SH-SY5Y (cell line): ENCODE data around the gene TEAD1.

Experiments used
- GATA2 ChIP-seq: IDR thresholded peaks from 2 replicates; pipeline ENCODE4 v1.6.1; 2011; ENCODE audit warnings: mild to moderate bottlenecking, low read depth, low read length
- GATA3 ChIP-seq: IDR thresholded peaks from 2 replicates; pipeline ENCODE4 v1.6.1; 2011; ENCODE audit warnings: low read depth, mild to moderate bottlenecking, low read length, moderate library complexity

TEAD1 gene

GRCh38 chr11:12793065-12793464 is 118.8 kb downstream of the TEAD1 start:
- TF ChIP-seq GATA2 (no peak), GATA3 (no peak)

- TF ChIP-seq GATA2 (no peak), GATA3 (no peak)
Measured at GRCh38 chr11:12793506-12793905, 119.3 kb downstream of the TEAD1 start.

DNA sequence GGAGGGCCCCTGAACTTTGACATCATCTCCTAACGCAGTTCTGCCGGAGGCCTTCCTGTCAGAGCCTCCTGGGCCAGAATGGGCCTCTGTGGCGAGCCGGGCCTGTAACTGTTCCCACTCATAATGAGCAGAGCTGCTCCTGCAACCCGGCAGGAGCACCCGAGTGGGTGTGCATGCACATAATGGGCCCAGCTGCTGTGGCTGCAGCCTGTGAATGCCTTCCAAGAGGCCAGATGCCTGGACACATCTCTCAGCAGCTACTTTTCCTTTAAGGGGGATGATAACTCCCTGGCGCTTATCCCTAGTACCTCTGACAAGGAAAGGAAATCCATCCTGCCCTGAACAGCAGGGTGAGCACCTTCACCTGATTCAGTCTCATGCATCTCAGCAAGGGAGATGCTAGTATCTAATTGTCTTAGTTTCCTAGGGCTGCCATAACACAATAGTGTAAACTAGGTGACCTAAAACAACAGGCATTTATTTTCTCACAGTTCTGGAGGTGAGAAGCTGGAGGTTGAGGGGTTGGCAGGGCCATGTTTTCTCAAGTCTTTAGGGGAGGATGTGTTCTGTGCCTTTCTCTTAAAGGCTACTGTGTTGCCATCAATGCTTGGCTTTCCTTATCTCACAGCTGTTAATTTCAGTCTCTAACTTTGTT is 120.5 kb downstream of the TEAD1 start:
- TF ChIP-seq GATA3 (no peak), GATA2 (no peak)

DNA sequence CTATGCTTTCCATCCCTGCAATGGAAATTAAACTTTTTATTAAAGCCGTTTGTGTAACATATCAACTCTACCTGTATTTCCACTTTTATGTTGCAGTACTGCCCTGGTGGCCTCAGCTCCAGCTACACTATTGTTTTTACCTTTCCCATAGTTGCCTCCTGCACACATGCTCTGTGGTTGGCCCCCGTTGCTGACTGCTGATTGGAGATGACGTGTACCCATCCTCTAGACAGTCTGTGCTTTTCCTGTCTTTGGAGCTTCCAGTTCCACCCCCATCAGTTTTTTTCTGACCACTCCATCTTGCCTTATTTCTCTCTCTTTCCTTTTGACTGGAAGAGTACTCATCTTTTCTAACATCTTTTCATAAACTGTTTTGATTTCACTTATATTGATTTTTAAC is 123.8 kb downstream of the TEAD1 start:
- TF ChIP-seq GATA2, result no peak
- no peak for TF ChIP-seq GATA3

- TF ChIP-seq GATA2, result no peak
- TF ChIP-seq GATA3, result no peak
Measured at GRCh38 chr11:12798609-12799011, 124.4 kb downstream of the TEAD1 start.

GRCh38 chr11:12799334-12799835 is 125.2 kb downstream of the TEAD1 start:
- no peak for TF ChIP-seq GATA2
- TF ChIP-seq GATA3, result no peak

- no peak for TF ChIP-seq GATA3
- peak; percentile 49 for TF ChIP-seq GATA2
Measured at GRCh38 chr11:12800032-12800671, 125.9 kb downstream of the TEAD1 start.

DNA sequence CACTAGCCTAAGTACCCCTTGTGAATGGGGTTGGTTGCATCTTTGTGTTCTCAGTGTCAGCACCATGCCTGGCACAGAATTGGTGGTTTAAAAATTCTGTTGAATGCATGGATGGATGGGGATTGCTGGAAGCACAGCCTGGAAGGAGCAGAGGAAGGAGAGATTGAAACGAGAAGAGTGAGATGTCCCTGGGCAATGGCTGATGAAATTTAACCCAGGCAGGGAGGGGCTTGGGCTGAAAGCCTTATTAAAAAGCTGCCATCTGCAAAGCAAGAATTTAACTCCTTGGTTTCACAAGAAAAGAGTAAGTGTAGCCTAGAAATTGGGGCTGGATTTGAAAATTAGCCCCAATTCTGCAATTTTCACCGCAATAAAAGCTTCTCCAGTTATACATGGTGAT is 126.7 kb downstream of the TEAD1 start:
- no peak for TF ChIP-seq GATA2
- no peak for TF ChIP-seq GATA3

- TF ChIP-seq GATA3 (no peak), GATA2 (no peak)
Measured at GRCh38 chr11:12801976-12802375, 127.8 kb downstream of the TEAD1 start.

- no peak for TF ChIP-seq GATA3
- TF ChIP-seq GATA2, result peak; percentile 28; the same call in 1 of the 2 replicates
Measured at GRCh38 chr11:12802418-12803085, 128.3 kb downstream of the TEAD1 start.

GRCh38 chr11:12803086-12803826 is 129.0 kb downstream of the TEAD1 start:
- 0 out of 2 replicates have a peak, but pooled peaks have one; percentile 25 for TF ChIP-seq GATA3
- TF ChIP-seq GATA2, result peak; percentile 73

DNA sequence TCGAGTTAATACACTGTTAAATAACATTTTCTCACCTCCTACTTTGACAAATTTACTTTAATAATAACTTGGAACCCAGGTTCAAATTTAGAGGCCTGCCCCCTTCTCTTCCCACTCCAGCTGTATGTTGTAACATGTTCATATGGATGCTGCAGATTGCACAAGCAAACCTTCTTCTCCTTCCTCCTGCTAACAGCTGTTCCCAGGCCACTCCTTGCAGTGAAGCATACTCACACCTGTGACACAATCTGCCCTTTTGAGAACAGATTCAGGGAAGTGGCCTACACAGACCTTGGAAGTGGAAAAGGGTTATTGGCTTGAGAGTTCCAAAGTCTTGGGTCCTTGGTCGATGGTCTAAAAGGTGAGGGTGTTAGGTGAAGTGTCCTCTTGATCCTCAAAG is 131.9 kb downstream of the TEAD1 start:
- TF ChIP-seq GATA3 (no peak), GATA2 (no peak)

DNA sequence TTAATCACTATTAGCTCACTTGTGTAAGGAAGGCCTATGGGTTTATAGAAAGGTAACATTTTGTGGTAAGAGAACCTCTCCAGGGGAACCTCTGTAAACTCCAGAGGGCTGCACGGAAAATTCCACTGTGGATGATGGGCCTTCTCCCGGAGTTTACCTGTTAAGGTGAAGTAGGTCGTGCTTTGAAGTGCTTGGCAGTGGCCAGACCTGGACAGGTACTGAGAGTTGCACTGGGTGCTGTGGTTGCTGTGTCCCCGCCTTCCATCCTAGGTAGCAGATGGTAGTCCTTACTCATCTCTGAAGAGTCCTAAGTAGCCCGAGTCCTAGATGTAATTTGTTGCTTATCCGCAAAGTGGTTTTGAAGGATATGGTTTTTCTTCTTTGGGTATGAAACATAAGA is 133.4 kb downstream of the TEAD1 start:
- TF ChIP-seq GATA3 (no peak), GATA2 (no peak)

DNA sequence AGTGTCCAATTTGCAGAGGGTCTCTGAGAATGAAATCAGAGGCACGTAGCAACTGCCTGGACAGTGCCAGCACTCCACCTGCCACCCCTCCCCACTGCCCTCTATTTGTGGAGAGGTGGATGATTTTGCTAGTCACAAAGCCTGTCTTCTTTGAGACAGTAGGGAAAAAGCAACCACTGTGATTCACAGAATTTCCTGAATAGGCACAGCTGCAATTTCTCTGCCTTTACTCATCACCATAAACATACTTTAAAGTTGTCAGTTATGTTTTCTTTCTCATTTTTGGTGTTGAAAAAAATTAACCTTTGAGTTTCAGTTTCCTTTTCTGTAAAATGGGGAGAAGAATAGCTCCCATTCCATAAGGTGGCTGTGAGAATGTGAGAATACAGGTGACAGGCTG is 134.3 kb downstream of the TEAD1 start:
- TF ChIP-seq GATA2, result no peak
- TF ChIP-seq GATA3, result no peak
